Ammon's horn (tissue), 1 donor: ENCODE data around the gene ZMYM4.

Experiments
- DNase-seq: peaks from one replicate; pipeline ENCODE4 v3.0.0-alpha.2; 2016; ENCODE audit warnings: low spot score

Gene ZMYM4

GRCh38 chr1:35406103-35406502 is 137.6 kb downstream of the ZMYM4 start:
- DNase-seq = no peak

GRCh38 chr1:35407743-35408142 is 139.2 kb downstream of the ZMYM4 start:
- DNase-seq = no peak

- DNase-seq = no peak
These were observed 140.4 kb downstream of the ZMYM4 start for GRCh38 chr1:35408925-35409324.

- no peak for DNase-seq
These were observed 157.6 kb downstream of the ZMYM4 start for GRCh38 chr1:35426097-35426586.

- DNase-seq = no peak
These were observed 159.9 kb downstream of the ZMYM4 start for GRCh38 chr1:35428360-35428759.

GRCh38 chr1:35430762-35431161 is 162.3 kb downstream of the ZMYM4 start:
- no peak for DNase-seq

GRCh38 chr1:35431173-35431599 is 162.7 kb downstream of the ZMYM4 start:
- DNase-seq = no peak

- DNase-seq = peak; percentile 62
These were observed 163.7 kb downstream of the ZMYM4 start for GRCh38 chr1:35432231-35432630.

- DNase-seq = no peak
These were observed 165.2 kb downstream of the ZMYM4 start for GRCh38 chr1:35433714-35434113.

GRCh38 chr1:35434703-35435102 is 166.2 kb downstream of the ZMYM4 start:
- DNase-seq = no peak

GRCh38 chr1:35436078-35436477 is 167.6 kb downstream of the ZMYM4 start:
- DNase-seq = no peak

- no peak for DNase-seq
These were observed 168.7 kb downstream of the ZMYM4 start for GRCh38 chr1:35437200-35437599.

- no peak for DNase-seq
These were observed 171.1 kb downstream of the ZMYM4 start for GRCh38 chr1:35439626-35440025.

- DNase-seq = no peak
These were observed 173.5 kb downstream of the ZMYM4 start for GRCh38 chr1:35441926-35442579.

GRCh38 chr1:35442734-35443133 is 174.2 kb downstream of the ZMYM4 start:
- peak; percentile 25 for DNase-seq

- no peak for DNase-seq
These were observed 175.4 kb downstream of the ZMYM4 start for GRCh38 chr1:35443768-35444518.

GRCh38 chr1:35444519-35444774 is 175.9 kb downstream of the ZMYM4 start:
- DNase-seq = no peak

- no peak for DNase-seq
These were observed 178.8 kb downstream of the ZMYM4 start for GRCh38 chr1:35447278-35447677.

- peak; percentile 43 for DNase-seq
These were observed 179.9 kb downstream of the ZMYM4 start for GRCh38 chr1:35448344-35448801.

- no peak for DNase-seq
These were observed 181.0 kb downstream of the ZMYM4 start for GRCh38 chr1:35449334-35450008.

GRCh38 chr1:35451125-35451528 is 182.6 kb downstream of the ZMYM4 start:
- DNase-seq = peak; percentile 91

- peak; percentile 78 for DNase-seq
These were observed 183.7 kb downstream of the ZMYM4 start for GRCh38 chr1:35452106-35452774.
